HEK293T (cell line): Measurements from ENCODE around the gene IGFBP5.

Experiments used
- FOXK2 ChIP-seq: fragments of 450-650 bp; IDR thresholded peaks from 2 replicates; pipeline ENCODE4 v1.6.1; 2016; ENCODE audit warnings: mild to moderate bottlenecking
- NFRKB ChIP-seq: fragments of 450-650 bp; IDR thresholded peaks from 2 replicates; pipeline ENCODE4 v1.6.1; 2016; ENCODE audit warnings: mild to moderate bottlenecking, moderate library complexity
- SP1 ChIP-seq: fragments of 450-650 bp; IDR thresholded peaks from 2 replicates; pipeline ENCODE4 v1.6.1; 2017
- ZNF384 ChIP-seq: fragments of 450-650 bp; IDR thresholded peaks from 2 replicates; pipeline ENCODE4 v1.6.1; 2016

GRCh38 chr2:216664593-216665034, 30.7 kb downstream of the IGFBP5 start:
- TF ChIP-seq NFRKB = no peak
- no peak for TF ChIP-seq ZNF384
- no peak for TF ChIP-seq FOXK2
- TF ChIP-seq SP1 = no peak
